Heart right ventricle (tissue), 16 donors: Measurements from ENCODE around the gene CATSPER4. TPM values are rescaled to one million over a fixed set of nuclear protein-coding genes. Genes with fewer than 3 reads are reported as not detected.

Source experiments
- ATAC-seq, 8 donors: fragments of 200-7000 bp; cut with Tn5 transposase; one replicate each; pipeline ENCODE4 v1.9.1; 2020; ENCODE audit warnings: mild to moderate bottlenecking in 8 of 8, moderate library complexity in 8 of 8, moderate number of reproducible peaks in 1 of 8
- DNase-seq, 2 donors: peaks; one replicate each; pipeline ENCODE4 v3.0.0-alpha.2; 2020
- H3K27ac ChIP-seq, 10 donors: fragments of 200-600 bp; sonication (generic) in 2 of 10; one replicate each; pipeline versions ENCODE4 v1.5.0 to v1.8.0; 2020 to 2022; ENCODE audit warnings: mild to moderate bottlenecking in 3 of 10
- H3K27me3 ChIP-seq, 7 donors: fragments of 200-600 bp; one replicate each; pipeline ENCODE4 v1.8.0; 2021 to 2022; ENCODE audit warnings: mild to moderate bottlenecking in 2 of 7
- H3K36me3 ChIP-seq, 9 donors: fragments of 200-600 bp; sonication (generic) in 1 of 9; one replicate each; pipeline versions ENCODE4 v1.5.0 to v1.8.0; 2020 to 2022; ENCODE audit warnings: mild to moderate bottlenecking in 2 of 9
- H3K4me1 ChIP-seq, 9 donors: fragments of 200-600 bp; sonication (generic) in 1 of 9; one replicate each; pipeline versions ENCODE4 v1.5.0 to v1.8.0; 2020 to 2022; ENCODE audit warnings: mild to moderate bottlenecking in 4 of 9
- H3K4me3 ChIP-seq, 10 donors: fragments of 200-600 bp; sonication (generic) in 2 of 10; one replicate each; pipeline versions ENCODE4 v1.5.0 to v1.8.0; 2020 to 2022; ENCODE audit warnings: mild to moderate bottlenecking in 7 of 10, moderate library complexity in 2 of 10
- H3K9me3 ChIP-seq, 11 donors: fragments of 200-600 bp in 10 of 11; sonication (generic) in 2 of 11; one replicate each; pipeline versions ENCODE4 v1.5.0 to v1.8.0; 2013 to 2022; ENCODE audit warnings: mild to moderate bottlenecking in 2 of 11, control low read depth in 1 of 11, moderate library complexity in 1 of 11
- WGBS, 2 donors: extraction: QIAGEN DNeasy Blood & Tissue Kit; methylation state at CpG; one replicate each; pipeline ENCODE4 v1.1.7; 2013; ENCODE audit warnings: inconsistent platforms in 1 of 2; 5-methylcytosine and 5-hydroxymethylcytosine counted together
- intact Hi-C, 10 donors: fragments of 100-400 bp; cut with DNase I; formaldehyde crosslinking; loops; one replicate each; pipeline versions ENCODE4 v1.11.1 to v1.14.2; 2022
- polyA plus RNA-seq, 2 donors: library from polyadenylated mRNA; stranded (reverse); fragments of 200-250 nt; gene quantifications; one replicate each; pipeline ENCODE4 v1.2.3, GENCODE V29; 2013
- total RNA-seq, 10 donors: library from RNA; stranded (reverse); fragmentation: NEBNext Ultra II Directional in 3 of 10; extraction: Animal tissue kit (Norgen Biotek cat#: 25700) in 3 of 10; gene quantifications; one replicate each; pipeline versions ENCODE4 v1.2.1 to v1.2.4, GENCODE V29; 2021 to 2023
- TF ChIP-seq, protein P1 (sequence below), 9 donors: fragments of 200-600 bp; sonication (generic) in 2 of 9; IDR thresholded peaks; one replicate each; pipeline versions ENCODE4 v1.5.0 to v1.8.0; 2021 to 2022; ENCODE audit warnings: antibody characterized with exemption in 9 of 9, mild to moderate bottlenecking in 5 of 9, moderate library complexity in 1 of 9
- donor health status: Arrhythmogenic right ventricular cardiomyopathy.
- donor health status: ischemic (EF 13 %, LVEDD 7.1; RV severe dilation, severe dysfunction).
- donor health status: healthy with polysubstance abuse.
- donor health status: DM: no; HTN: yes; CAD: no.
- donor health status: DM: no; HTN: no; CAD: no.
- donor health status: ischemic (EF 25% LVEDD 6.9; RV normal size, moderate dysfunction).
- donor health status: ischemic (EF 25% LVEDD 5.7; RV mildly dilated, moderate dysfunction).
- donor health status: healthy.
- donor health status: DM: yes; HTN: yes; CAD: no.
- donor health status: Ischemic cardiomyopathy.
- donor health status: ischemic (EF 35%, LVEDD 5.7; RV mildly dilated, moderate dysfunction).
- donor health status: nonischemic (EF 11% LVEDD 7.7; RV severe dilation, severe dysfunction).
- donor health status: DM: yes; HTN: yes; CAD: no.
- donor health status: PGD.
- donor health status: ischemic (EF 29% LVEDD 5.4; RV normal size, mild dysfunction).
- donor health status: nonischemic (EF 23%, LVEDD 6.1; RV moderate dilation, normal function).

CATSPER4 gene
- total and polyA plus RNA-seq, 12 donors, result not detected

GRCh38 chr1:26159743-26160039, 30.7 kb upstream of the CATSPER4 start:
- Histone ChIP-seq H3K36me3 (peaks cover 0 to 6% (median 0%) of the 10 kb centered on the region in 9 donors), H3K27me3 (peaks cover 0 to 84% (median 0%) of the 10 kb centered on the region in 7 donors), H3K9me3 (no peaks in the 10 kb centered on the region), H3K4me3 (peak overlapping the region; percentile 19 to 70 (median 60)), H3K4me1 (peaks cover 27 to 91% (median 69%) of the 10 kb centered on the region in 9 donors), H3K27ac (peak overlapping the region; percentile 85 to 97 (median 93))
- intact Hi-C loops, result loop anchor here in 5 of 10 donors (2.0 to 10.0 kb wide), 5 partner anchors 47 to 265 kb away; partner anchors contain the start of gene PDIK1L (in 3 of the 5)
- TF ChIP-seq, protein P1, sequence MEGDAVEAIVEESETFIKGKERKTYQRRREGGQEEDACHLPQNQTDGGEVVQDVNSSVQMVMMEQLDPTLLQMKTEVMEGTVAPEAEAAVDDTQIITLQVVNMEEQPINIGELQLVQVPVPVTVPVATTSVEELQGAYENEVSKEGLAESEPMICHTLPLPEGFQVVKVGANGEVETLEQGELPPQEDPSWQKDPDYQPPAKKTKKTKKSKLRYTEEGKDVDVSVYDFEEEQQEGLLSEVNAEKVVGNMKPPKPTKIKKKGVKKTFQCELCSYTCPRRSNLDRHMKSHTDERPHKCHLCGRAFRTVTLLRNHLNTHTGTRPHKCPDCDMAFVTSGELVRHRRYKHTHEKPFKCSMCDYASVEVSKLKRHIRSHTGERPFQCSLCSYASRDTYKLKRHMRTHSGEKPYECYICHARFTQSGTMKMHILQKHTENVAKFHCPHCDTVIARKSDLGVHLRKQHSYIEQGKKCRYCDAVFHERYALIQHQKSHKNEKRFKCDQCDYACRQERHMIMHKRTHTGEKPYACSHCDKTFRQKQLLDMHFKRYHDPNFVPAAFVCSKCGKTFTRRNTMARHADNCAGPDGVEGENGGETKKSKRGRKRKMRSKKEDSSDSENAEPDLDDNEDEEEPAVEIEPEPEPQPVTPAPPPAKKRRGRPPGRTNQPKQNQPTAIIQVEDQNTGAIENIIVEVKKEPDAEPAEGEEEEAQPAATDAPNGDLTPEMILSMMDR (IDR thresholded peaks at IDR 0.05), result no peak
- DNase-seq, result no peak
- peak in 1 of 8 donors; percentile 5 for ATAC-seq
- WGBS, 2 donors, result 47 to 54% methylated on average over 4 of the region's 4 CpGs

- TF ChIP-seq, protein P1 (IDR thresholded peaks at IDR 0.05), result no peak
- intact Hi-C loops, result loop anchor here in 5 of 10 donors (1.0 to 10.0 kb wide), 5 partner anchors 48 to 164 kb away; partner anchors contain the start of gene PDIK1L (in 3 of the 5)
- Histone ChIP-seq H3K4me1 (peaks cover 27 to 85% (median 62%) of the 10 kb centered on the region in 9 donors), H3K4me3 (peak overlapping the region; percentile 19 to 70 (median 60)), H3K27ac (peak overlapping the region; percentile 85 to 97 (median 93)), H3K36me3 (peaks cover 0 to 6% (median 0%) of the 10 kb centered on the region in 9 donors), H3K27me3 (peaks cover 0 to 74% (median 0%) of the 10 kb centered on the region in 7 donors), H3K9me3 (no peaks in the 10 kb centered on the region)
- DNase-seq (peak; percentile 30 to 38), ATAC-seq (peak in 5 of 8 donors; percentile 18 to 29 (median 24))
- 18 to 23% methylated on average over 18 of the region's 18 CpGs for WGBS, 2 donors
Measured at GRCh38 chr1:26160527-26161414, 29.6 kb upstream of the CATSPER4 start.

DNA sequence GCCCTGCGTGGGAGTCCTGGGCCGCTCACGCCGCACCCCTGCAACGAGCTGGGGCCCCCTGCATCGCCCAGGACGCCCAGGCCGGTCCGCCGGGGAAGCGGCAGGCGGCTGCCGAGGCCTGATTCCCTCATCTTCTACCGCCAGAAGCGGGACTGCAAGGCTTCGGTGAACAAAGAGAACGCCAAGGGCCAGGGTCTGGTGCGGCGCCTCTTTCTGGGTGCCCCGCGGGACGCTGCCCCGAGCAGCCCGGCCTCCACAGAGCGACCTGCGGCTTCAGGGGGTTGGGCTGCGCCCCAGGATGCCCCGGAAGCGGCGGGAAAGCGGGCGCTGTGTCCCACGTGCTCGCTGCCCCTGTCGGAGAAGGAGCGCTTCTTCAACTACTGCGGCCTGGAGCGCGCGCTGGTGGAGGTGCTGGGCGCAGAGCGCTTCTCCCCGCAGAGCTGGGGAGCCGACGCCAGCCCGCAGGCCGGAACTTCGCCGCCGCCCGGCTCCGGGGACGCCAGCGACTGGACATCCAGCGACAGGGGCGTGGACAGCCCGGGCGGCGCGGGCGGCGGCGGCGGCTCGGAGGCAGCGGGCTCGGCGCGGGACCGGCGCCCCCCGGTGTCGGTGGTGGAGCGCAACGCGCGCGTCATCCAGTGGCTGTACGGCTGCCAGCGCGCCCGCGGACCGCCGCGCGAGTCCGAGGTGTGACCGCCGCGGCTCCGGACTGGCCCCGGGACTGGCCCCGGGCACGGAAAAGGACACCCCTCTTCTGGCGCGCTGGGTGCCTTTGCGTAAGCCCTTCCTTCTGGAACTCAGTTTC, 28.8 kb upstream of the CATSPER4 start:
- TF ChIP-seq, protein P1 (IDR thresholded peaks at IDR 0.05), result peak in 5 of 9 donors; percentile 13 to 53 (median 41)
- peaks cover 0 to 66% (median 0%) of the 10 kb centered on the region in 7 donors for H3K27me3 ChIP-seq
- peak; percentile 60 to 79 for DNase-seq
- intact Hi-C loops, result loop anchor here in 5 of 10 donors (1.0 to 10.0 kb wide), 5 partner anchors 49 to 163 kb away; partner anchors contain the start of gene PDIK1L (in 3 of the 5)
- peak overlapping the region; percentile 85 to 97 (median 93) for H3K27ac ChIP-seq
- peak overlapping the region; percentile 29 to 70 (median 60) for H3K4me3 ChIP-seq
- H3K4me1 ChIP-seq, result peaks cover 27 to 76% (median 58%) of the 10 kb centered on the region in 9 donors
- 0 to 1% methylated on average over 78 to 98 of the region's 98 CpGs for WGBS, 2 donors
- H3K36me3 ChIP-seq, result peaks cover 0 to 6% (median 0%) of the 10 kb centered on the region in 9 donors
- H3K9me3 ChIP-seq, result no peaks in the 10 kb centered on the region
- peak; percentile 19 to 65 (median 48) for ATAC-seq
